ENCODE data around the gene RBMS1. TPM values are rescaled to one million over a fixed set of nuclear protein-coding genes. Genes with fewer than 3 reads are reported as not detected.
A peak's percentile ranks its signal among the peaks of the same experiment; 100 is the strongest.

The RBMS1 gene
- total and polyA plus RNA-seq, 2 of the 13 experiments (the other 11 are each of a cell fraction or from before 2014, with no cell fraction given): 55.5 to 110 TPM

DNA sequence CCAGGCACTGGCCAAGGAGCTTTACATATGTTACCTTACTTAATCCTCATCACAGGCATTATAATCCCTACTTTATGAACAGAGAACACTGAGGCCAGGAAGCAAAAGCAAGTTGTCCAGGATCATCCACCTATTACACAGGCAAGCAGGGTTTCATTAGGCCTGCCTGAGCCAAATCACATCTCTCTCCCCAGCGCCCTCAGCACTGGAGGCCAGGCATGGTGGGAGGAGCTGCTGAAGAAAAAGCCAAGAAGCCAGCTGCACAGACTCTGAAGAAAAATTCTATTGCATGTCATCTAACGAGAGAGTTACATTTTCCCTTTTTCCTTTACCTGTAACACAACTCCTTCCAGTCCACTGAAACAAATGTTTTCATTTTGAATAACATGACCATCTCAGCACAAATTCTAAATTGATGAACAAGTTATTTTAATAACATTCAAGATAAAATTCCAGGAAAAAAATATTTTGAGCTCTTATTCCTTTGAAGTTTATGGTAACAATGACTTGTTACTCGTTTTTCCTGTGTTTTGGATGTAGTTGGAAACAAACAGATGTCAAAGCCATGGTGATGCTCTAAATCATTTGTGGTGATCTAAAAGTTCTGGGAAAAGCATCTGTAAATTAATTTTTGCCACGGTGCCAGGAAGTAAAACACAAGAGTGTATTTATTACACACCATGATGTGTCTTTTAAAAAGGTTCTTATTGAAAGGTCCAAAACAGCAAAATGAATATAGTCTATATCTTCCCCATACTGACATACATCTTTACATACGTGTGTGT, 154.5 kb downstream of the RBMS1 start:
- no peaks in the 10 kb centered on the region for H3K36me3 ChIP-seq (replicated peaks in 1 of 2; ENCODE audit: control insufficient read depth in 1 of 2, insufficient read depth in 2 of 2, low read length in 2 of 2)
- DNase-seq (ENCODE audit: low spot score): no peak
- no TSS peak for BruUV-seq (replicated peaks)
- WGBS (ENCODE audit: low lambda C conversion rate): 92% methylated on average over 5 of the region's 5 CpGs
- no peak overlapping the region for H3K27ac ChIP-seq (ENCODE audit: extremely low read length, insufficient read depth, low read length)
- peaks cover 12% of the 10 kb centered on the region for H3K79me2 ChIP-seq (ENCODE audit: insufficient read depth, low read length)
- no peak for FAIRE-seq
- CTCF ChIA-PET (ENCODE audit: low intra/inter-chr PET ratio, low total read pairs): no interaction called here
- no peak for TF ChIP-seq NFE2L1 (CRISPR knock-in tag; IDR thresholded peaks at IDR 0.05; ENCODE audit: borderline replicate concordance)
- TF ChIP-seq ZNF782 (CRISPR knock-in tag; IDR thresholded peaks at IDR 0.05; ENCODE audit: borderline replicate concordance): no peak
- no peak for TF ChIP-seq ZNF614 (CRISPR knock-in tag; IDR thresholded peaks at IDR 0.05; ENCODE audit: borderline replicate concordance)
- TF ChIP-seq RBM22 (optimal IDR thresholded peaks at IDR 0.05; ENCODE audit: low read length): peak; percentile 16
- TF ChIP-seq, protein P1, sequence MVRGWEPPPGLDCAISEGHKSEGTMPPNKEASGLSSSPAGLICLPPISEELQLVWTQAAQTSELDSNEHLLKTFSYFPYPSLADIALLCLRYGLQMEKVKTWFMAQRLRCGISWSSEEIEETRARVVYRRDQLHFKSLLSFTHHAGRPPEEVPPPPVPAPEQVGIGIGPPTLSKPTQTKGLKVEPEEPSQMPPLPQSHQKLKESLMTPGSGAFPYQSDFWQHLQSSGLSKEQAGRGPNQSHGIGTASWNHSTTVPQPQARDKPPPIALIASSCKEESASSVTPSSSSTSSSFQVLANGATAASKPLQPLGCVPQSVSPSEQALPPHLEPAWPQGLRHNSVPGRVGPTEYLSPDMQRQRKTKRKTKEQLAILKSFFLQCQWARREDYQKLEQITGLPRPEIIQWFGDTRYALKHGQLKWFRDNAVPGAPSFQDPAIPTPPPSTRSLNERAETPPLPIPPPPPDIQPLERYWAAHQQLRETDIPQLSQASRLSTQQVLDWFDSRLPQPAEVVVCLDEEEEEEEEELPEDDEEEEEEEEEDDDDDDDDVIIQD (CRISPR knock-in tag; IDR thresholded peaks at IDR 0.05; ENCODE audit: low read depth): no peak
- no peak for TF ChIP-seq ZNF792 (CRISPR knock-in tag; IDR thresholded peaks at IDR 0.05)
- H3K9ac ChIP-seq (ENCODE audit: insufficient read depth, low read depth, low read length): no peak overlapping the region
- no peaks in the 10 kb centered on the region for H3K4me1 ChIP-seq (ENCODE audit: insufficient read depth, low read length)
- no peak for ATAC-seq
- in situ Hi-C loops (cut with HindIII; ENCODE audit: extremely low pct_ligation_motif_present, low pct_unique_long_range_greater_than_20kb) (no loop called here), intact Hi-C loops (cut with micrococcal nuclease; ENCODE audit: unreplicated experiment) (no loop called here)
- peaks cover 7% of the 10 kb centered on the region; the same call in 1 of the 2 replicates for H4K20me1 ChIP-seq (ENCODE audit: insufficient read depth, low read length)
- H2AFZ ChIP-seq (ENCODE audit: low read length): no peak overlapping the region
- H3K4me3 ChIP-seq (replicated peaks in 1 of 3; ENCODE audit: insufficient read depth in 1 of 3, low read depth in 2 of 3, low read length in 3 of 3): no peak overlapping the region
- no peak overlapping the region for H3K4me2 ChIP-seq (ENCODE audit: low read depth, low read length)
- no peaks in the 10 kb centered on the region for H3K27me3 ChIP-seq (ENCODE audit: control insufficient read depth in 1 of 2, insufficient read depth in 2 of 2, low read length in 2 of 2)
- POLR2A ChIA-PET: interaction anchor here (1.5 kb wide), 1 partner anchor 9 kb away, joined by 3 read pairs; no protein-coding TSS in a partner anchor
- H3K9me3 ChIP-seq (ENCODE audit: low read length): no peaks in the 10 kb centered on the region

DNA sequence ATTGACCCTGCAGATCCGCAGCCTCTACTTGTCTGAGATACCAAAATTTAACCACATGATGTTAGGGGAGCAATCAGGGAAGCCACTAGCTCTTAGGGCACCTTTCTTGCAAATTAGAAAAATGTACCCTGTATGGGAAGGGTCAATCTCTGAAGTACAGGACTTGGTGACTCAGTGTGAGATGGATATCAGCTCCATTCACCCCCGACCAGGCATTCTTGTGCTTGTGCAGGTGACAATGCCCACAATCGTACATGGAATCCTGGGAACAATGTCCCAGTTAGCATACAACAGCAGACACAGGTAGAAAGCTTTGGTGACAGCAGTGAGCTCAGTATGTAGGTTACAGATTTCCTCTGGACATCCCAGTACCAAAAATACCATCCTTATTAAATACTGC, 155.9 kb downstream of the RBMS1 start:
- ChIA-PET POLR2A (no interaction called here), CTCF (ENCODE audit: low intra/inter-chr PET ratio, low total read pairs) (no interaction called here)
- in situ Hi-C loops (cut with HindIII; ENCODE audit: extremely low pct_ligation_motif_present, low pct_unique_long_range_greater_than_20kb) (no loop called here), intact Hi-C loops (cut with micrococcal nuclease; ENCODE audit: unreplicated experiment) (no loop called here)
- no TSS peak for BruUV-seq (replicated peaks)
- FAIRE-seq (no peak), ATAC-seq (no peak), DNase-seq (ENCODE audit: low spot score) (no peak)
- Histone ChIP-seq H3K4me1 (ENCODE audit: insufficient read depth, low read length) (no peaks in the 10 kb centered on the region), H4K20me1 (ENCODE audit: insufficient read depth, low read length) (peaks cover 11% of the 10 kb centered on the region; the same call in 1 of the 2 replicates), H3K4me3 (replicated peaks in 1 of 3; ENCODE audit: insufficient read depth in 1 of 3, low read depth in 2 of 3, low read length in 3 of 3) (no peak overlapping the region), H3K27me3 (ENCODE audit: control insufficient read depth in 1 of 2, insufficient read depth in 2 of 2, low read length in 2 of 2) (no peaks in the 10 kb centered on the region), H3K9ac (ENCODE audit: insufficient read depth, low read depth, low read length) (no peak overlapping the region), H3K9me3 (ENCODE audit: low read length) (no peaks in the 10 kb centered on the region), H3K36me3 (replicated peaks in 1 of 2; ENCODE audit: control insufficient read depth in 1 of 2, insufficient read depth in 2 of 2, low read length in 2 of 2) (no peaks in the 10 kb centered on the region), H3K4me2 (ENCODE audit: low read depth, low read length) (no peak overlapping the region), H3K79me2 (ENCODE audit: insufficient read depth, low read length) (peaks cover 17% of the 10 kb centered on the region), H2AFZ (ENCODE audit: low read length) (no peak overlapping the region), H3K27ac (ENCODE audit: extremely low read length, insufficient read depth, low read length) (no peak overlapping the region)
- WGBS (ENCODE audit: low lambda C conversion rate): 67% methylated on average over 3 of the region's 3 CpGs
- TF ChIP-seq ZNF569 (CRISPR knock-in tag; IDR thresholded peaks at IDR 0.05; ENCODE audit: borderline replicate concordance) (no peak), ZKSCAN8 (CRISPR knock-in tag; IDR thresholded peaks at IDR 0.05; ENCODE audit: borderline replicate concordance) (no peak), MIXL1 (CRISPR knock-in tag; IDR thresholded peaks at IDR 0.05) (no peak), ZNF329 (CRISPR knock-in tag; IDR thresholded peaks at IDR 0.05; ENCODE audit: low read depth) (no peak), RFXAP (CRISPR knock-in tag; IDR thresholded peaks at IDR 0.05; ENCODE audit: borderline replicate concordance) (no peak)

All from HepG2 (cell line).